Measurements from ENCODE around the gene SLC17A4.
"Not testable (repeated sequence)": the region's sequence is repeated elsewhere in the genome, so short reads cannot be mapped to it uniquely, and the experiment has no call there.

The SLC17A4 gene

GRCh38 chr6:25747477-25747876, 7.1 kb upstream of the SLC17A4 start:
- Histone ChIP-seq H4K20me1 (no peaks in the 10 kb centered on the region), H3K27me3 (no peaks in the 10 kb centered on the region), H3K4me3 (no peak overlapping the region), H3K27ac (no peak overlapping the region), H3K9me3 (replicated peaks in 1 of 11) (peaks cover 0 to 1% (median 0%) of the 10 kb centered on the region in 11 experiments; a peak in 2 of 22 replicates), H3K4me1 (peaks cover 0 to 6% (median 1%) of the 10 kb centered on the region in 10 experiments; a peak in 6 of 20 replicates), H3K36me3 (no peaks in the 10 kb centered on the region), H3K4me2 (no peak overlapping the region), H3K9ac (no peak overlapping the region)
- no peak for TF ChIP-seq Cebpa-rat (IDR thresholded peaks at IDR 0.05)

GRCh38 chr6:25748049-25748448, 6.5 kb upstream of the SLC17A4 start:
- Histone ChIP-seq H3K9me3 (replicated peaks in 1 of 11) (no peaks in the 10 kb centered on the region), H3K4me1 (peaks cover 0 to 6% (median 1%) of the 10 kb centered on the region in 10 experiments; a peak in 6 of 20 replicates), H4K20me1 (no peaks in the 10 kb centered on the region), H3K36me3 (no peaks in the 10 kb centered on the region), H3K27ac (no peak overlapping the region), H3K9ac (no peak overlapping the region), H3K4me2 (no peak overlapping the region), H3K27me3 (no peaks in the 10 kb centered on the region), H3K4me3 (no peak overlapping the region)
- no peak for TF ChIP-seq Cebpa-rat (IDR thresholded peaks at IDR 0.05)

DNA sequence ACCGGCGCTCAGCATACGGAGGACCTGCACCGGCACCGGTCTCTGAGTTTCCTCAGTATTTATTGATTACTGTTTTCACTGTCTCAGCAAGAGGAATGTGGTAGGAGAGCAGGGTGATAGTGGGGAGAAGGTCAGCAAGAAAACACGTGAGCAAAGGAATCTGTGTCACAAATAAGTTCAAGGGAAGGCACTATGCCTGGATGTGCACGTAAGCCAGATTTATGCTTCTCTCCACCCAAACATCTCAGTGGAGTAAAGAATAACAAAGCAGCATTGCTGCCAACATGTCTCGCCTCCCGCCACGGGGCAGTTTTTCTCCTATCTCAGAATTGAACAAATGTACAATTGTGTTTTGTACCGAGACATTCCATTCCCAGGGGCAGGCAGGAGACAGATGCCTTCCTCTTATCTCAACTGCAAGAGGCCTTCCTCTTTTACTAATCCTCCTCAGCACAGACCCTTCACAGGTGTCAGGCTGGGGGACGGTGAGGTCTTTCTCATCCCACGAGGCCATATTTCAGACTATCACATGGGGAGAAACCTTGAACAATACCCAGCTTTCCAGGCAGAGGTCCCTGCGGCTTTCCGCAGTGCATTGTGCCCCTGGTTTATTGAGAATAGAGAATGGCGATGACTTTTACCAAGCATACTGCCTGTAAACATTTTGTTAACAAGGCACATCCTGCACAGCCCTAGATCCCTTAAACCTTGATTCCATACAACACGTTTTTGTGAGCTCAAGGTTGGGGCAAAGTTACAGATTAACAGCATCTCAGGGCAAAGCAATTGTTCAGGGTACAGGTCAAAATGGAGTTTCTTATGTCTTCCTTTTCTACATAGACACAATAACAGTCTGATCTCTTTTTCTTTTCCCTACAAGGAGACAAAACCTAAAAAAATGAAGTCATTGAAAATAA, 5.7 kb upstream of the SLC17A4 start:
- not testable (repeated sequence) for H3K9me3 ChIP-seq (replicated peaks in 1 of 11); H3K9ac ChIP-seq; H3K4me1 ChIP-seq; H3K36me3 ChIP-seq; H3K27ac ChIP-seq; H3K4me3 ChIP-seq; H4K20me1 ChIP-seq; H3K27me3 ChIP-seq
- H3K4me2 ChIP-seq: 0 out of 22 replicates have a peak overlapping the region, but pooled peaks of 1 of the 11 experiments have one; percentile 15

GRCh38 chr6:25749837-25750236, 4.7 kb upstream of the SLC17A4 start:
- Histone ChIP-seq H3K4me1 (peaks cover 0 to 6% (median 1%) of the 10 kb centered on the region in 10 experiments; a peak in 6 of 20 replicates), H3K27ac (peak overlapping the region in 1 of 11 experiments; percentile 38; a peak in 3 of 22 replicates), H3K36me3 (no peaks in the 10 kb centered on the region), H4K20me1 (no peaks in the 10 kb centered on the region), H3K9ac (no peak overlapping the region), H3K27me3 (no peaks in the 10 kb centered on the region), H3K4me3 (no peak overlapping the region), H3K4me2 (peak overlapping the region in 2 of 11 experiments; percentile 19 to 32; a peak in 2 of 22 replicates), H3K9me3 (replicated peaks in 1 of 11) (no peaks in the 10 kb centered on the region)
- no peak for TF ChIP-seq Cebpa-rat (IDR thresholded peaks at IDR 0.05)

GRCh38 chr6:25750906-25751305, 3.6 kb upstream of the SLC17A4 start:
- H3K36me3 ChIP-seq: no peaks in the 10 kb centered on the region
- H3K4me3 ChIP-seq: no peak overlapping the region
- H3K27ac ChIP-seq: no peak overlapping the region; a peak in 1 of 22 replicates
- H3K9ac ChIP-seq: no peak overlapping the region
- H3K27me3 ChIP-seq: no peaks in the 10 kb centered on the region
- H3K4me1 ChIP-seq: peaks cover 0 to 6% (median 1%) of the 10 kb centered on the region in 10 experiments; a peak in 6 of 20 replicates
- no peak for TF ChIP-seq Cebpa-rat (IDR thresholded peaks at IDR 0.05)
- H3K4me2 ChIP-seq: no peak overlapping the region
- H3K9me3 ChIP-seq (replicated peaks in 1 of 11): no peaks in the 10 kb centered on the region
- H4K20me1 ChIP-seq: no peaks in the 10 kb centered on the region

DNA sequence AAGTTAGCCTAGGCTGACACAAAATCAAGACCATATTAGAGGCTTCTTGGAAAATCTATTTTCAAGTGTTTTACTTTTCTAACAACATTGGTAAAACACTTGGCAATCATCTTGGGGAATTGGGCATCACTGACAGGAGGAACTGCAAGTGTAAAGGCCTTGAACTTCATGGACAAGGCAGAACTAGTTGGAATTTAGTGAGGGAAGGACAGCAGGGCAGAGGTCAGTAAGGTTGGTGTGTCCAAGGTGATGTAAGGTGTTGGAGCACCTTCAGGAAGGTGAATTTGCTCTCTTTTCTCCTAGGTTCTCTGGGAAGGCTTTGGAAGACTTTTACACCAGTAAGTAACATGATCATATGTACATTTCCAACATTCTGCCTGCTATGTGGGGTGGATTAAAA, 1.5 kb upstream of the SLC17A4 start:
- Histone ChIP-seq H3K4me3 (no peak overlapping the region), H3K27me3 (no peaks in the 10 kb centered on the region), H4K20me1 (no peaks in the 10 kb centered on the region), H3K9me3 (replicated peaks in 1 of 11) (no peaks in the 10 kb centered on the region), H3K27ac (no peak overlapping the region), H3K36me3 (no peaks in the 10 kb centered on the region), H3K4me1 (peaks cover 0 to 6% (median 1%) of the 10 kb centered on the region in 10 experiments; a peak in 6 of 20 replicates), H3K9ac (no peak overlapping the region), H3K4me2 (no peak overlapping the region)
- TF ChIP-seq Cebpa-rat (IDR thresholded peaks at IDR 0.05): no peak

- H3K4me2 ChIP-seq: no peak overlapping the region
- H3K36me3 ChIP-seq: no peaks in the 10 kb centered on the region
- no peaks in the 10 kb centered on the region for H4K20me1 ChIP-seq
- no peaks in the 10 kb centered on the region for H3K27me3 ChIP-seq
- no peaks in the 10 kb centered on the region for H3K9me3 ChIP-seq (replicated peaks in 1 of 11)
- TF ChIP-seq Cebpa-rat (IDR thresholded peaks at IDR 0.05): no peak
- no peak overlapping the region for H3K4me3 ChIP-seq
- H3K27ac ChIP-seq: no peak overlapping the region
- no peak overlapping the region for H3K9ac ChIP-seq
- H3K4me1 ChIP-seq: no peaks in the 10 kb centered on the region
Observed at GRCh38 chr6:25755483-25755882, 941 bp downstream of the SLC17A4 start.

DNA sequence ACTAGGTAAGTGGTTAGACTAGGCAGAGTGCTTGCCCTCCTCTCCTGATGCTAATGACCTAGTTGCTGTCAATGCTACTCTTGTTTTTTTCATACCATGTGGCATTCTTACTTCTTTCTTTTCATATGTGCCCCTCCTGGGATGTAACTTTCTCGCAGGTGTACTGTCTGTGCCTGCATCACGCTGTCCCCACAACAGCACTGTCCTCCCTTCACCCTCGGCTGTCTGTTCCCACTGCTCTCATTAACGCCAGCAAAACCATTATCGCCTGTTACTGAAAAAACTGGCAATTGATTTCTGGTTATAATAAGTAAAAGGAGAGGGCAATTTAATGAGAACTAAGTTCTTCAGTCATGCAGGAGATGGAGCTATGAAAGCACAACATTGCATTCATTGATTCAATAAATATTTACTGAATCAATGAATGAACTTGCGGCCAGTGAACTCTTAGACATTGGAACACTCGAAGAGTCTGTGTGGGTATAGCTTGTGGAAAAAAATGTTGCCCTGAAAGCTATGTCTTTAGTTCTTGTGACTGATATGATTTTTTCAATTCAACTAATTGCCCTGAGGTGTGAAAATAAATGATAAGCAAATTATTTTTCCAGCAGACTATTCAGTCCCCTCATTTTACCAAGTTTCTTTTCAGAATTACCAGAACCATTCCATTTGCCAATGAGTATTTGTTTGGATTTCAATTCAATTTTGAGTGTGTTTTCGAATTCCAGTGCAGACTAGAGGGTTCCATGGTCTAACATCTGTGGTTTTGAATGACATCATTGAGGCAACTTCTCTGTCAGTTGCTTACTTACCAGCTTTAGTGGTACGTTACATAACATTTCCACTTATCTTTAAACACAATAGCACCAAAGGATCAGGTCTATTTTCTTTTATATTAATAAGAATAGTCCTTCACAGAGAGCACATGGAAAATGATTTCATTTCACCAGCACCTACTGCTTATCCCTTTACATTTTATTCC, 2.1 kb downstream of the SLC17A4 start:
- H4K20me1 ChIP-seq: no peaks in the 10 kb centered on the region
- H3K36me3 ChIP-seq: no peaks in the 10 kb centered on the region
- no peak for TF ChIP-seq Cebpa-rat (IDR thresholded peaks at IDR 0.05)
- H3K4me2 ChIP-seq: no peak overlapping the region
- H3K4me3 ChIP-seq: no peak overlapping the region
- H3K4me1 ChIP-seq: no peaks in the 10 kb centered on the region
- H3K9me3 ChIP-seq (replicated peaks in 1 of 11): no peaks in the 10 kb centered on the region
- H3K27me3 ChIP-seq: no peaks in the 10 kb centered on the region
- H3K9ac ChIP-seq: no peak overlapping the region
- no peak overlapping the region for H3K27ac ChIP-seq
